HCT116 (cell line): ENCODE results near the gene ORMDL2. TPM values are rescaled to one million over a fixed set of nuclear protein-coding genes. Genes with fewer than 3 reads are reported as not detected.

Experiments used
- ATAC-seq: fragments of 200-7000 bp; cut with Tn5 transposase; 2 replicates; pipeline ENCODE4 v1.9.1; 2020; ENCODE audit warnings: mild to moderate bottlenecking, moderate library complexity
- BruUV-seq: library from RNA; stranded (reverse); fragments of 400-500 nt; replicated peaks from 2 replicates; lab custom pipeline; 2021; lab: Mats Ljungman, UMichigan
- CTCF ChIA-PET: fragments of 300-600 bp; sonication (Branson Sonifier 250); formaldehyde crosslinking; loops from one replicate; lab custom pipeline; 2021; ENCODE audit warnings: antibody characterized with exemption; lab: Charles Lee
- POLR2A ChIA-PET: fragments of 300-600, 350-600 bp; sonication (Branson Sonifier 250); formaldehyde crosslinking; loops from one replicate; lab custom pipeline; 2021; ENCODE audit warnings: antibody characterized with exemption; lab: Charles Lee
- RAD21 ChIA-PET, 2 experiments: fragments of 300-600 bp; sonication (Branson Sonifier 250); formaldehyde crosslinking; loops; one replicate each; lab custom pipeline; 2023; ENCODE audit warnings: low total read pairs in 2 of 2; ENCODE audit not compliant: uncharacterized antibody in 2 of 2, unreplicated experiment in 2 of 2, low non-redundant PET in 1 of 2; lab: Charles Lee
- DNase-seq: peaks from one replicate; pipeline ENCODE4 v3.0.0-alpha.2; 2010; ENCODE audit warnings: low read depth, low spot score
- H2AFZ ChIP-seq: fragments of 200-600 bp; shearing (Covaris generic), sonication (generic); 2 replicates; pipeline ENCODE4 v1.6.1; 2017; ENCODE audit warnings: low read depth, mixed run types, mixed read lengths, antibody characterized with exemption, low read length; ENCODE audit not compliant: poor library complexity, severe bottlenecking
- H3K27ac ChIP-seq: 2 replicates; pipeline ENCODE4 v1.5.1; 2012; ENCODE audit warnings: low read depth, low read length
- H3K27me3 ChIP-seq: fragments of 200-600 bp; sonication (generic); 2 replicates; pipeline ENCODE4 v1.6.1; 2016; ENCODE audit warnings: mixed run types, low read length, mixed read lengths; ENCODE audit not compliant: insufficient read depth
- H3K36me3 ChIP-seq, 2 experiments: fragments of 200-500 bp in 1 of 2; fragments of 200-600 bp in 1 of 2; sonication (Bioruptor generic) in 1 of 2; sonication (generic) in 1 of 2; 2 replicates each; pipeline versions ENCODE4 v1.5.1 to v1.6.1; 2014 to 2016; ENCODE audit warnings: low read length in 2 of 2, inconsistent platforms in 1 of 2, mixed read lengths in 1 of 2, mixed run types in 1 of 2; ENCODE audit not compliant: insufficient read depth in 2 of 2, control insufficient read depth in 1 of 2
- H3K4me1 ChIP-seq, 2 experiments: fragments of 200-600 bp in 1 of 2; sonication (generic) in 1 of 2; 2 replicates each; pipeline versions ENCODE4 v1.5.1 to v1.6.1; 2012 to 2017; ENCODE audit warnings: low read length in 2 of 2, inconsistent platforms in 1 of 2, mild to moderate bottlenecking in 1 of 2, mixed read lengths in 1 of 2, mixed run types in 1 of 2, moderate library complexity in 1 of 2; ENCODE audit not compliant: insufficient read depth in 2 of 2, control insufficient read depth in 1 of 2
- H3K4me2 ChIP-seq: fragments of 200-600 bp; sonication (generic); 2 replicates; pipeline ENCODE4 v1.6.1; 2017; ENCODE audit warnings: mixed run types, low read length, mixed read lengths
- H3K4me3 ChIP-seq, 2 experiments: fragments of 200-600 bp in 1 of 2; sonication (generic) in 1 of 2; replicated peaks in 1 of 2; 2 replicates each; pipeline ENCODE4 v1.5.1; 2011 to 2016; ENCODE audit warnings: low read length in 2 of 2, control low read depth in 1 of 2, low read depth in 1 of 2, mild to moderate bottlenecking in 1 of 2, mixed read lengths in 1 of 2, mixed run types in 1 of 2
- H3K79me2 ChIP-seq: fragments of 200-600 bp; sonication (generic); 2 replicates; pipeline ENCODE4 v1.6.1; 2017; ENCODE audit warnings: mild to moderate bottlenecking, mixed run types, low read length, moderate library complexity, mixed read lengths; ENCODE audit not compliant: insufficient read depth
- H3K9ac ChIP-seq: fragments of 200-600 bp; sonication (generic); 2 replicates; pipeline ENCODE4 v1.6.1; 2016; ENCODE audit warnings: low read length, mixed read lengths
- H3K9me2 ChIP-seq: fragments of 200-600 bp; sonication (generic), shearing (Covaris generic); 2 replicates; pipeline ENCODE4 v1.6.1; 2017; ENCODE audit warnings: mixed run types, mild to moderate bottlenecking, moderate library complexity; ENCODE audit not compliant: insufficient read depth
- H3K9me3 ChIP-seq, 2 experiments: fragments of 200-500 bp in 1 of 2; fragments of 200-600 bp in 1 of 2; sonication (Bioruptor generic) in 1 of 2; sonication (generic) in 1 of 2; 2 replicates each; pipeline ENCODE4 v1.6.1; 2014 to 2017; ENCODE audit warnings: low read length in 2 of 2, mixed read lengths in 2 of 2, inconsistent platforms in 1 of 2, low read depth in 1 of 2, mild to moderate bottlenecking in 1 of 2, mixed run types in 1 of 2, moderate library complexity in 1 of 2; ENCODE audit not compliant: control insufficient read depth in 1 of 2, insufficient read depth in 1 of 2
- H4K20me1 ChIP-seq: fragments of 200-600 bp; sonication (generic), shearing (Covaris generic); 2 replicates; pipeline ENCODE4 v1.6.1; 2017; ENCODE audit warnings: mixed run types, mild to moderate bottlenecking, moderate library complexity; ENCODE audit not compliant: insufficient read depth
- ATF3 ChIP-seq: IDR thresholded peaks from 2 replicates; pipeline ENCODE4 v1.6.1; 2012
- CBX3 ChIP-seq: IDR thresholded peaks from 2 replicates; pipeline ENCODE4 v1.6.1; 2012; ENCODE audit warnings: low read depth
- CEBPB ChIP-seq: IDR thresholded peaks from 2 replicates; pipeline ENCODE4 v1.6.1; 2012; ENCODE audit warnings: low read depth
- EZH2 ChIP-seq: fragments of 200-600 bp; sonication (generic); IDR thresholded peaks from 2 replicates; pipeline ENCODE4 v1.6.1; 2017; ENCODE audit warnings: antibody characterized with exemption, mixed run types
- EZH2phosphoT487 ChIP-seq: fragments of 200-600 bp; IDR thresholded peaks from 2 replicates; pipeline ENCODE4 v1.6.1; 2018; ENCODE audit warnings: antibody characterized with exemption, borderline replicate concordance
- FOSL1 ChIP-seq: IDR thresholded peaks from 2 replicates; pipeline ENCODE4 v1.6.1; 2012; ENCODE audit warnings: low read depth
- JUND ChIP-seq: IDR thresholded peaks from 2 replicates; pipeline ENCODE4 v1.6.1; 2012
- POLR2AphosphoS5 ChIP-seq: IDR thresholded peaks from 2 replicates; pipeline ENCODE4 v1.6.1; 2011; ENCODE audit warnings: mild to moderate bottlenecking, low read depth, low read length, moderate library complexity
- RAD21 ChIP-seq: IDR thresholded peaks from 2 replicates; pipeline ENCODE4 v1.6.1; 2012; ENCODE audit warnings: low read depth, mild to moderate bottlenecking
- SRF ChIP-seq: IDR thresholded peaks from 2 replicates; pipeline ENCODE4 v1.6.1; 2012; ENCODE audit warnings: low read depth
- YY1 ChIP-seq: IDR thresholded peaks from 2 replicates; pipeline ENCODE4 v1.6.1; 2011; ENCODE audit warnings: low read length, low read depth, moderate library complexity, mild to moderate bottlenecking; ENCODE audit not compliant: insufficient replicate concordance; ENCODE audit errors: extremely low read depth
- ZNF274 ChIP-seq: fragments of 200-500 bp; sonication (Bioruptor generic); IDR thresholded peaks from 2 replicates; pipeline ENCODE4 v1.6.1; 2014; ENCODE audit warnings: mild to moderate bottlenecking, low read depth, low read length, inconsistent platforms
- intact Hi-C: fragments of 100-400 bp; cut with micrococcal nuclease; formaldehyde crosslinking; loops from 2 replicates; pipeline ENCODE4 v1.10.0; 2022
- total RNA-seq: library from RNA; stranded (reverse); gene quantifications from one replicate; pipeline ENCODE4 v1.2.1, GENCODE V29; 2021; ENCODE audit not compliant: unreplicated experiment
- TF ChIP-seq, protein P1 (sequence below): IDR thresholded peaks from 2 replicates; pipeline ENCODE4 v1.6.1; 2012; ENCODE audit warnings: low read depth

Gene ORMDL2
- total RNA-seq, 1 experiment from 2014 or later = 25.5 TPM

GRCh38 chr12:55812088-55812487 lies 5.8 kb upstream of the ORMDL2 start:
- no peak overlapping the region for H3K27ac ChIP-seq
- no TSS peak for BruUV-seq
- H3K4me3 ChIP-seq = no peak overlapping the region
- peaks cover 20 to 34% of the 10 kb centered on the region in 2 experiments for H3K4me1 ChIP-seq
- intact Hi-C loops = no loop called here
- H3K79me2 ChIP-seq = peaks cover 100% of the 10 kb centered on the region
- H2AFZ ChIP-seq = no peak overlapping the region
- peaks cover 3 to 6% of the 10 kb centered on the region in 2 experiments; a peak in 2 of 4 replicates for H3K36me3 ChIP-seq
- ChIA-PET RAD21 (no interaction called here), CTCF (no interaction called here), POLR2A (no interaction called here)
- H3K4me2 ChIP-seq = no peak overlapping the region
- no peaks in the 10 kb centered on the region for H3K9me2 ChIP-seq
- peaks cover 10% of the 10 kb centered on the region; the same call in 1 of the 2 replicates for H4K20me1 ChIP-seq
- H3K9ac ChIP-seq = no peak overlapping the region
- no peak for ATAC-seq
- H3K9me3 ChIP-seq = no peaks in the 10 kb centered on the region
- H3K27me3 ChIP-seq = no peaks in the 10 kb centered on the region
- TF ChIP-seq EZH2 = no peak
- no peak for TF ChIP-seq CEBPB
- no peak for TF ChIP-seq CBX3
- TF ChIP-seq POLR2AphosphoS5 = no peak
- TF ChIP-seq YY1 = no peak
- TF ChIP-seq JUND = no peak
- no peak for TF ChIP-seq RAD21
- TF ChIP-seq SRF = no peak
- TF ChIP-seq, protein P1, sequence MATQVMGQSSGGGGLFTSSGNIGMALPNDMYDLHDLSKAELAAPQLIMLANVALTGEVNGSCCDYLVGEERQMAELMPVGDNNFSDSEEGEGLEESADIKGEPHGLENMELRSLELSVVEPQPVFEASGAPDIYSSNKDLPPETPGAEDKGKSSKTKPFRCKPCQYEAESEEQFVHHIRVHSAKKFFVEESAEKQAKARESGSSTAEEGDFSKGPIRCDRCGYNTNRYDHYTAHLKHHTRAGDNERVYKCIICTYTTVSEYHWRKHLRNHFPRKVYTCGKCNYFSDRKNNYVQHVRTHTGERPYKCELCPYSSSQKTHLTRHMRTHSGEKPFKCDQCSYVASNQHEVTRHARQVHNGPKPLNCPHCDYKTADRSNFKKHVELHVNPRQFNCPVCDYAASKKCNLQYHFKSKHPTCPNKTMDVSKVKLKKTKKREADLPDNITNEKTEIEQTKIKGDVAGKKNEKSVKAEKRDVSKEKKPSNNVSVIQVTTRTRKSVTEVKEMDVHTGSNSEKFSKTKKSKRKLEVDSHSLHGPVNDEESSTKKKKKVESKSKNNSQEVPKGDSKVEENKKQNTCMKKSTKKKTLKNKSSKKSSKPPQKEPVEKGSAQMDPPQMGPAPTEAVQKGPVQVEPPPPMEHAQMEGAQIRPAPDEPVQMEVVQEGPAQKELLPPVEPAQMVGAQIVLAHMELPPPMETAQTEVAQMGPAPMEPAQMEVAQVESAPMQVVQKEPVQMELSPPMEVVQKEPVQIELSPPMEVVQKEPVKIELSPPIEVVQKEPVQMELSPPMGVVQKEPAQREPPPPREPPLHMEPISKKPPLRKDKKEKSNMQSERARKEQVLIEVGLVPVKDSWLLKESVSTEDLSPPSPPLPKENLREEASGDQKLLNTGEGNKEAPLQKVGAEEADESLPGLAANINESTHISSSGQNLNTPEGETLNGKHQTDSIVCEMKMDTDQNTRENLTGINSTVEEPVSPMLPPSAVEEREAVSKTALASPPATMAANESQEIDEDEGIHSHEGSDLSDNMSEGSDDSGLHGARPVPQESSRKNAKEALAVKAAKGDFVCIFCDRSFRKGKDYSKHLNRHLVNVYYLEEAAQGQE = no peak
- TF ChIP-seq ZNF274 = no peak
- TF ChIP-seq ATF3 = no peak
- TF ChIP-seq EZH2phosphoT487 = no peak
- TF ChIP-seq FOSL1 = no peak
- DNase-seq = no peak
